Keratinocyte (primary cell): Measurements from ENCODE around the gene HSD11B2. TPM values are rescaled to one million over a fixed set of nuclear protein-coding genes. Genes with fewer than 3 reads are reported as not detected.

Source experiments
- DNase-seq: peaks from one replicate; pipeline ENCODE4 v3.0.0-alpha.2; 2011; ENCODE audit warnings: low read depth, missing footprints, low spot score
- FAIRE-seq: peaks from 2 replicates; lab custom pipeline; 2011; peaks lifted over from hg19 to GRCh38; lab: Jason Lieb, UNC
- H2AFZ ChIP-seq: 2 replicates; pipeline ENCODE4 v1.6.0; 2012; ENCODE audit warnings: low read length, control low read depth, inconsistent platforms; ENCODE audit not compliant: control insufficient read depth
- H3K27ac ChIP-seq: 2 replicates; pipeline ENCODE4 v1.5.1; 2011; ENCODE audit warnings: low read length; ENCODE audit not compliant: control insufficient read depth, insufficient read depth
- H3K27me3 ChIP-seq: 3 replicates; pipeline ENCODE4 v1.6.0; 2011; ENCODE audit warnings: low read length; ENCODE audit not compliant: control insufficient read depth, insufficient read depth; ENCODE audit errors: extremely low read depth
- H3K36me3 ChIP-seq, 2 experiments: 2 replicates in 1 of 2; 3 replicates in 1 of 2; pipeline ENCODE4 v1.5.1; 2011; ENCODE audit warnings: low read length in 2 of 2, mild to moderate bottlenecking in 1 of 2; ENCODE audit not compliant: control insufficient read depth in 2 of 2, insufficient read depth in 2 of 2; ENCODE audit errors: extremely low read depth in 1 of 2
- H3K4me1 ChIP-seq: 3 replicates; pipeline ENCODE4 v1.5.1; 2011; ENCODE audit warnings: low read length; ENCODE audit not compliant: control insufficient read depth, insufficient read depth; ENCODE audit errors: extremely low read depth
- H3K4me2 ChIP-seq: 3 replicates; pipeline ENCODE4 v1.6.0; 2011; ENCODE audit warnings: low read depth, low read length; ENCODE audit not compliant: control insufficient read depth, insufficient read depth; ENCODE audit errors: extremely low read depth
- H3K4me3 ChIP-seq, 3 experiments: fragments of 200-600 bp in 1 of 3; sonication (generic) in 1 of 3; 2 replicates in 2 of 3; 3 replicates in 1 of 3; pipeline ENCODE4 v1.5.1; 2011 to 2016; ENCODE audit warnings: low read length in 3 of 3, mild to moderate bottlenecking in 3 of 3, control low read depth in 2 of 3, inconsistent platforms in 1 of 3, low read depth in 1 of 3, mixed read lengths in 1 of 3, mixed run types in 1 of 3, moderate library complexity in 1 of 3; ENCODE audit not compliant: control insufficient read depth in 2 of 3, insufficient read depth in 2 of 3; ENCODE audit errors: extremely low read depth in 1 of 3
- H3K79me2 ChIP-seq: 2 replicates; pipeline ENCODE4 v1.6.0; 2012; ENCODE audit warnings: low read length; ENCODE audit not compliant: control insufficient read depth, insufficient read depth
- H3K9ac ChIP-seq: 3 replicates; pipeline ENCODE4 v1.6.0; 2011; ENCODE audit warnings: low read length; ENCODE audit not compliant: control insufficient read depth, insufficient read depth; ENCODE audit errors: extremely low read depth
- H3K9me1 ChIP-seq: 3 replicates; pipeline ENCODE4 v1.6.0; 2011; ENCODE audit warnings: low read length; ENCODE audit not compliant: control insufficient read depth, insufficient read depth; ENCODE audit errors: extremely low read depth
- H3K9me3 ChIP-seq: 2 replicates; pipeline ENCODE4 v1.5.1; 2012; ENCODE audit warnings: low read depth, low read length; ENCODE audit not compliant: control insufficient read depth
- H4K20me1 ChIP-seq: 3 replicates; pipeline ENCODE4 v1.6.0; 2011; ENCODE audit warnings: low read length; ENCODE audit not compliant: control insufficient read depth, insufficient read depth; ENCODE audit errors: extremely low read depth
- CTCF ChIP-seq, 3 experiments: IDR thresholded peaks in 1 of 3; conservative IDR thresholded peaks in 1 of 3; optimal IDR thresholded peaks in 1 of 3; 2 replicates in 2 of 3; 3 replicates in 1 of 3; pipeline versions ENCODE3 to v1.5.1; 2011; ENCODE audit warnings: low read length in 3 of 3, mild to moderate bottlenecking in 3 of 3, moderate library complexity in 2 of 3, control low read depth in 1 of 3, inconsistent platforms in 1 of 3; ENCODE audit not compliant: insufficient read depth in 2 of 3; ENCODE audit errors: extremely low read depth in 1 of 3
- EZH2 ChIP-seq: IDR thresholded peaks from one replicate; pipeline ENCODE4 v1.6.1; 2012; ENCODE audit warnings: inconsistent platforms, mild to moderate bottlenecking, low read length, moderate library complexity
- dilution Hi-C: fragments of 300-500 bp; cut with MboI; formaldehyde crosslinking; loops from one replicate; pipeline ENCODE4 v1.7.0; 2020; ENCODE audit warnings: low sequenced_read_pairs; ENCODE audit not compliant: extremely low pct_ligation_motif_present
- polyA plus RNA-seq, 5 experiments: library from polyadenylated mRNA; depleted of rRNA in 3 of 5; stranded (reverse) in 3 of 5; stranded (forward) in 1 of 5; unstranded in 1 of 5; fragments of >200 nt; gene quantifications; 1 replicate in 1 of 5; 2 replicates in 3 of 5; 3 replicates in 1 of 5; pipeline versions ENCODE4 v1.2.1 to v1.2.3, GENCODE V29; 2011 to 2012; ENCODE audit warnings: missing spikeins in 2 of 5, low read depth in 1 of 5, low replicate concordance in 1 of 5

Gene HSD11B2
- polyA plus RNA-seq, 1 donor (not counting 4 experiments of a cell fraction or from before 2014, with no cell fraction given) = 0.93 TPM

- Histone ChIP-seq H3K9ac (no peak overlapping the region), H3K27me3 (no peaks in the 10 kb centered on the region), H3K27ac (no peak overlapping the region), H3K4me3 (no peak overlapping the region), H2AFZ (no peak overlapping the region), H3K4me2 (no peak overlapping the region), H4K20me1 (peaks cover 8% of the 10 kb centered on the region), H3K79me2 (peaks cover 82% of the 10 kb centered on the region), H3K36me3 (peaks cover 4 to 6% of the 10 kb centered on the region in 2 experiments), H3K4me1 (peaks cover 16% of the 10 kb centered on the region), H3K9me3 (no peaks in the 10 kb centered on the region), H3K9me1 (peaks cover 3% of the 10 kb centered on the region)
- dilution Hi-C loops = no loop called here
- DNase-seq (no peak), FAIRE-seq (no peak)
- TF ChIP-seq CTCF (optimal IDR thresholded peaks at IDR 0.05 in 1 of 3, IDR thresholded peaks at IDR 0.05 in 1 of 3, conservative IDR thresholded peaks at IDR 0.05 in 1 of 3; ENCODE audit: extremely low read depth in 1 of 3, insufficient read depth in 2 of 3, low read length in 3 of 3) = no peak
- no peak for TF ChIP-seq EZH2
These were observed 41.0 kb downstream of the HSD11B2 start for GRCh38 chr16:67471758-67472384.

- no peak overlapping the region for H3K4me2 ChIP-seq
- no peak overlapping the region for H3K27ac ChIP-seq
- dilution Hi-C loops = no loop called here
- peaks cover 9% of the 10 kb centered on the region for H3K4me1 ChIP-seq
- H3K9me3 ChIP-seq = no peaks in the 10 kb centered on the region
- peaks cover 4% of the 10 kb centered on the region in 2 experiments for H3K36me3 ChIP-seq
- no peaks in the 10 kb centered on the region for H3K27me3 ChIP-seq
- peaks cover 88% of the 10 kb centered on the region for H3K79me2 ChIP-seq
- FAIRE-seq (no peak), DNase-seq (no peak)
- H3K4me3 ChIP-seq = no peak overlapping the region
- no peak overlapping the region for H2AFZ ChIP-seq
- no peaks in the 10 kb centered on the region for H3K9me1 ChIP-seq
- peaks cover 4% of the 10 kb centered on the region for H4K20me1 ChIP-seq
- TF ChIP-seq EZH2 (no peak), CTCF (optimal IDR thresholded peaks at IDR 0.05 in 1 of 3, IDR thresholded peaks at IDR 0.05 in 1 of 3, conservative IDR thresholded peaks at IDR 0.05 in 1 of 3; ENCODE audit: extremely low read depth in 1 of 3, insufficient read depth in 2 of 3, low read length in 3 of 3) (no peak)
- no peak overlapping the region for H3K9ac ChIP-seq
These were observed 43.9 kb downstream of the HSD11B2 start for GRCh38 chr16:67474551-67475455.
